ENCODE data around the gene ZNF618. TPM values are rescaled to one million over a fixed set of nuclear protein-coding genes. Genes with fewer than 3 reads are reported as not detected.

ZNF618 gene, protein sequence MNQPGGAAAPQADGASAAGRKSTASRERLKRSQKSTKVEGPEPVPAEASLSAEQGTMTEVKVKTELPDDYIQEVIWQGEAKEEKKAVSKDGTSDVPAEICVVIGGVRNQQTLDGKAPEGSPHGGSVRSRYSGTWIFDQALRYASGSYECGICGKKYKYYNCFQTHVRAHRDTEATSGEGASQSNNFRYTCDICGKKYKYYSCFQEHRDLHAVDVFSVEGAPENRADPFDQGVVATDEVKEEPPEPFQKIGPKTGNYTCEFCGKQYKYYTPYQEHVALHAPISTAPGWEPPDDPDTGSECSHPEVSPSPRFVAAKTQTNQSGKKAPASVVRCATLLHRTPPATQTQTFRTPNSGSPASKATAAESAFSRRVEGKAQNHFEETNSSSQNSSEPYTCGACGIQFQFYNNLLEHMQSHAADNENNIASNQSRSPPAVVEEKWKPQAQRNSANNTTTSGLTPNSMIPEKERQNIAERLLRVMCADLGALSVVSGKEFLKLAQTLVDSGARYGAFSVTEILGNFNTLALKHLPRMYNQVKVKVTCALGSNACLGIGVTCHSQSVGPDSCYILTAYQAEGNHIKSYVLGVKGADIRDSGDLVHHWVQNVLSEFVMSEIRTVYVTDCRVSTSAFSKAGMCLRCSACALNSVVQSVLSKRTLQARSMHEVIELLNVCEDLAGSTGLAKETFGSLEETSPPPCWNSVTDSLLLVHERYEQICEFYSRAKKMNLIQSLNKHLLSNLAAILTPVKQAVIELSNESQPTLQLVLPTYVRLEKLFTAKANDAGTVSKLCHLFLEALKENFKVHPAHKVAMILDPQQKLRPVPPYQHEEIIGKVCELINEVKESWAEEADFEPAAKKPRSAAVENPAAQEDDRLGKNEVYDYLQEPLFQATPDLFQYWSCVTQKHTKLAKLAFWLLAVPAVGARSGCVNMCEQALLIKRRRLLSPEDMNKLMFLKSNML
- 0.20 and 0.39 TPM in 2 replicates for total RNA-seq (2014; rRNA removed; shearing (Covaris generic))

DNA sequence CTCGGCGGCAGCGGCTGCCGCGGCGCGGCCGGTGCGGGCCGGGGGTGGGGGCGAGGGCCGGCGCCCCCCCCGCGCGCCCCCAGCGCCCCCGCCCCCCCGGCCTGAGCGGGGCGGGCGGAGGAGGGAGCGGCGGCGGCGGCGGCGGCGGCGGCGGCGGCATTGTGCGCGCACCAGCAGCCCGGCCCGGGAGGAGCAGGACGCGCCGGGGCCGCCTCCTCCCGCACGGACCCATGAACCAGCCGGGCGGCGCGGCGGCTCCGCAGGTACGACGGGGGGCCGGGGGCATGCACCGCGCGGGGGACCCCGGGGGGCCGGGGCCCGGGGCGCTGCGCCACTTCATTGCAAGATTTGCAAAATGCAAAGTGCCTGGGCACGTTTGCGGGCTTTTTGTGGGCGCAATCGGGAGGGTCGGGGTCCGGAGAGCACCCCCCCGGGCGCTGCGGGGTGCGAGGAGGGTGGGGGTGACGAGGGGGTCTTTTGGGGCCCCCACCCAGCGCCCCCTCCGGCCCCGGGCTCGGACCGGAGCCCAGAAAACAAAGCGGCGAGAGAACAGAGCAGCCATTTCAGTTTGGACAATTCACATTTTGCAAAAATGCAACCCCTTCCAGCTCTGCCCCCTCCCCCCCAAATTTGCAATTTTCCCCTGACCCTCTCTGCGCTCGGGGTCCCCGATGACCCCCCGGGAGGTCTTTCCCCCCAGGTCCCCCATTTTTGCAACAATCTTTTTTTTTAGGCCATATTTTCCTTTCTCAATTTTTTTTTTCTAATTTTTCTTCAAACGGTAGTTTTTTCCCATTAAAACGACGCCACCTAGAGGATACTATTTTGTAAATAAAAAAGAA lies at the start of gene ZNF618:
Gene ZNF618, plus strand, starts transcription at position 159 of the 842 bp plus-strand sequence. Its CDS starts 72 bp downstream, at position 231.
- no peak for DNase-seq (ENCODE audit: low spot score)

DNA sequence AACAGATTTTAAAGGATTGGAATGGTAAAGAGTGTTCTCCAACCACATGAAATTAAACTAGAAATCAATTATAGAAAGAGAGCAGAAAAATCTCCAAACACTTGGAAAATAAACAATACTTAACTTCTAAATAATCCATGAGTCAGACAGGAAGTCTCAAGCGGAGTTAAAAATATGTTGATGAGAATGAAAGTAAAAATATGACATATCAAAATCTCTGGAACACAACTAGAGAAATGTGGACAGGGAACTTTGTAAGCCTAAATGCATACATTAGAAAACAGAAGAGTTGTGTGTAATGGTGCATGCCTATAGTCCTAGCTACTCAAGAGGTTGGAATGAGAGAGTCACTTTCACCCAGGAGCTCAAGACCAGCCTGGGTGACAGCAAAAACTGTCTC lies 47.9 kb upstream of the ZNF618 start:
- no peak for DNase-seq (ENCODE audit: low spot score)

GRCh38 chr9:113837334-113837733 lies 38.8 kb upstream of the ZNF618 start:
- DNase-seq (ENCODE audit: low spot score), result no peak

DNA sequence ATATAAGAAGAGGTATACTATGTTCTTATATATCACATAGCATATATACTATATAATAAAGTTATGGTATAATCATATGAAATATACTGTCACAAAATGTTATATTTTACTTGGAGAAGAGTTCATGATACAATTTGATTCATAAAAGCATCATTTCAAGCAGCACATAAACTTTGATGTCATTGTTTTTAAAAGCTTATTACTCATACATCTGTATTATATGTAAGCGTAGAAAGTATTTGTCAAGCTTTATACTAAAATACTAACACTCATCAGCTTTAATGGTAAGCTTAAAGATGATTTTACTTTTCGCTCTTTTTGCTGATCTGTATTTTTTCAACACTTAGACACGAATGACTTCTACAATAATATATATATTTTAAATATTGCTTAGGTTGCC lies 34.0 kb upstream of the ZNF618 start:
- DNase-seq (ENCODE audit: low spot score), result no peak

GRCh38 chr9:113844466-113844865 lies 31.6 kb upstream of the ZNF618 start:
- no peak for DNase-seq (ENCODE audit: low spot score)

- no peak for DNase-seq (ENCODE audit: low spot score)
These were observed 24.8 kb upstream of the ZNF618 start for GRCh38 chr9:113851359-113851758.

DNA sequence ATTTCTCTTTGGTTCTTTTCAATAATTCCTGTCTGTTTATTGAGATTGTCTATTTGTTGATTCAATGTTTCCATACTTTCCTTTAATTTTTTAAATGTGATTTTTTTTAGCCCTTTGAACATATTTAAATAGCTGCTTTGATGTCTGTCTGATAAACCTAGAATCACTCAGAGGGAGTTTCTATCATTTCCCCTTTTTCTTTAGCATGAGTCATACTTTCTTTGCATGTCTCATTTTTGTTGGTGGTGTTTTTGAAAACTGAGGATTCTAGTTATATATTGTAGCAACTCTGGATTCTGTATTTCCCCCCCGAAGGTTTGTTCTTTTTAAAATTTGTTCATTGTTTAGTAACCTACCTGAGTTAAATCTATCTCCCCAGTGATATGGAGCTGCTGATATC lies 24.2 kb upstream of the ZNF618 start:
- no peak for DNase-seq (ENCODE audit: low spot score)

- peak; percentile 30 for DNase-seq (ENCODE audit: low spot score)
These were observed 22.8 kb upstream of the ZNF618 start for GRCh38 chr9:113853333-113853732.

DNA sequence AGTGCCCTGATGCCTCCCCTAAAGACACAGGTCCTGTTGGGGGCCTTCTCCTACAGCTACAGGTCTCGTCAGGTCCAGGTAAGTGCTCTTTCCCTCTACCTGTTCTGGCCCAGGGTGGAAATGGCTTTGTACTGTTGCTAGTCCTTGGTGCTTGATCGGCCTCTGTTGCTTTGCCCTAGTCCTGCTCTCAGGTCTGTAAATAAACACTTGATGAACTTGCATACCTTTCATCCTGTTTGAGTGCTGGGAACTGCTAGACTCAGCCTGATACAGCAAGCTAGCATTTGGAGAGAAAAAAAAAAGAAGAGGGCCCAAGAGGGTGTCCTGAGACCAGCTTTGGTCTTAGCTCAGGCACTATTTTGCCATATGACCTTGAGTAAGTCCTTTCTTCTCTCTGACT lies 21.8 kb upstream of the ZNF618 start:
- no peak for DNase-seq (ENCODE audit: low spot score)

DNA sequence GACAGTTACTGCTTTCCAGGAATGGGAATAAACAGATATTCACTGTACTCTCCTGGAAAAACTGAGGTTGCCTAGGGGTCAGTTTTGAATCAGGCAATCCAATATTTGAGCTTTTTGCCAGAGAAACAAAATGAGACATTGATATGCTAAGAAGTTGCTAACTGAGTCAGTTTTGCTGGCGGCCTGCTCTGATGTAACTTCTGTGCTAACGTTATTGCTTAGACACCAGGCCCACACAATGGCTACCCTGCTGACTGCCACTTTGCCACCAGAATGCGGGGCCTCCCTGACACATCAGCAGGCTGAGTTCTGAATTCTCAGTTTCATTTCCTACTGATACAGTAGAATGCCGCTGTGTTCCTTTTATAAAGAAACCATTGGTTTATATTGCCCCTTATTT lies 18.2 kb upstream of the ZNF618 start:
- DNase-seq (ENCODE audit: low spot score), result no peak

- DNase-seq (ENCODE audit: low spot score), result no peak
These were observed 17.8 kb upstream of the ZNF618 start for GRCh38 chr9:113858282-113858681.

GRCh38 chr9:113863345-113863744 lies 12.8 kb upstream of the ZNF618 start:
- no peak for DNase-seq (ENCODE audit: low spot score)

GRCh38 chr9:113868501-113868900 lies 7.6 kb upstream of the ZNF618 start:
- DNase-seq (ENCODE audit: low spot score), result no peak

DNA sequence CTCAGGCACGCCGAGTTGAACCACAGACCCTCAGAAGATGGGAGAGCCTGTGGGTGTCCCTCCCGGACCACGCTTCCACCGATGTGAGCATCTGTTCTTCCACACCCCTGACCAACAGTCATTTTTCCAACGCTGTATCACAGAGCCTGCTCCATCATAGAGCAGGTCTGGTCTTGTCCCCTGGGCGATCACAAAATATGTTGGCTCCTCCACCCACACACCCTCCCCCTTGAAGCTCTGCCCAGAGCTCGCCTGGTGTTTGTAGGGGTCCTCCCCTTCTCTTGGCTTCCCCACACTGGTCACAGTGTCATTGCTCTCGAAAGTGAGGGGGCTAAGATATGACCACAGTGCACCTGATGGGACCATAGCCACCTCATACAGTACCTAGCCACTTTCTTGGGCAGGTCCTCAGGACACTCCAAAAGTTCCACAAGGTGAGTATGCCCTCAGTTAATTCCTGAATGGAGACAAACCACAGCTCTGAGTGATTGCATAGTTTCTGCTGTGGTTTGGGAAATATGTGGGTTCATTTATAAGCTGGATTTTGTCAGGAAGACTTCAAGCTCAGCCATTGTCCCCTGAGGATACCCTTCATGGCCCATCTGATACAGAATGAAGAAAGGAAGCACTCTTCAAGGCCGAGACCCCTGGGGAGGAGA lies 3.5 kb upstream of the ZNF618 start:
- DNase-seq (ENCODE audit: low spot score), result no peak

DNA sequence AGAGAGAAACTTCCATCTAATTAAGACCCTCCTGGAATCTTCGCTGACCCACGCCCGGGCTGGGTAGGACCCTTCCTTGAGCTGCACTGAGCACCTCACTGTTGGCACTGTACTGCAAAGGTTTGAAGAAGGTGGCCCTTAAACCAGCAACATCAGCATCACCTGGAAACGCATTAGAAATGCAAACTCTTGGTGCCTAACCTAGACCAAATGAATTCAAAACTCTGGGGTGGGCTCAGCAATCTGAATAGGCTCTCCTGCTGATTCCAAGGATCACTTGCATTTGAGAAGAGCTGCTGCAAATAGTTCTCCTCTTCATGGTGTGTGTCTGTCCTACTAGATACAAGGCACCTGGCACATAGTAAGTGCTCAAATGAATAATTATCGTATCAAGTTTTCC lies 2.7 kb upstream of the ZNF618 start:
- no peak for DNase-seq (ENCODE audit: low spot score)

GRCh38 chr9:113873926-113874325 lies 2.2 kb upstream of the ZNF618 start:
- DNase-seq (ENCODE audit: low spot score), result no peak

DNA sequence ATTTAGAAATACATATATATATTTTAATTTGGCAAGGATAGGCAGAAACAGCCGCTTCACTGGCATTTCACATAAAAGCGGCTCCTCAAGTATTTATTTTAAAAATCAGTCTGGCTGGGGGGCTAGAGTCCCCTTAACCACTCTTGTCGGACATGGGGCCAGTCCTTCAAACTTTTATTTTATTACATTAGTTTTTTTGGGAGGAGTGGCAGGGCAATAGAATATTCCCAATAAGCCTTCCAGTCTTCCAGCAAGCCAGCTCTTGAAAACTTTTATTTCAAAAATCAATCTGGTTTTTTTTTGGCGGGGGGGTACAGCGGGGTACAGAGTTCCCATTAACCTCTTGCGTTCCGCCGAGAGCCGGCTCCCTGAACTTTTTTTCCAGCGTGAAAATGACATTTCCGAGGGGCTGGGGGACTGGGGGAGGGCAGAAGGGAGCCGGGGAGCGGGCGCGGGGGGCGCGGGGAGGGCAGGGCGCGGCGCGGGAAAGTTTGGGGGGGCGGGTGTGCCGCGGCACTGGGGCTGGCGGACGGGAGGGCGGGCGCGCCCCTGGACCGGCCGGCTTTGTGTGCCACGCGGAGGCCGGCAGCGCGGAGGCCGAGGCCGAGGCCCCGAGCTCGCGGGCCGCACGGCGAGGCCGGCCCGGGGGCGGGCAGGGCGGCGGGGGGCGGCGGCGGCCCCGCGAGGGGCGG lies 504 bp upstream of the ZNF618 start:
- no peak for DNase-seq (ENCODE audit: low spot score)

DNA sequence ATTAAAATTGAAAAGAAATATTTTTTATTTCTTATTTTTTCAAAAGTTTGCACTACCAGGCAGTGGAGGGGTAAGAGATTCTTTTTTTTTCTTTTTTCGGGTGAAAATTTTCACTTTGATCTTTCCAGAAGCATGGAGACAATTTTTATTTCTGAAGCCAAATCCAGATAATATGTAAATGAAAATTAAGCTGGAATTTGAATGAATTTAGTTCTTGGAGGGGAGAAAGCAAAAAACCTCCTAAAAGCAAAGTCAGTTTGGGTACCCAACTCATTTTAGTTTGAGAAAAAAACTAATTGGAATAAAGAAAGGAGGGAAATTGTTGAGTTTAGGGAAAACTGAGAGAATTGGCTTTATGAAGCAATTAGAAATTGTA lies 872 bp downstream of the ZNF618 start:
- DNase-seq (ENCODE audit: low spot score), result no peak

- DNase-seq (ENCODE audit: low spot score), result no peak
These were observed 3.2 kb downstream of the ZNF618 start for GRCh38 chr9:113879318-113879717.

DNA sequence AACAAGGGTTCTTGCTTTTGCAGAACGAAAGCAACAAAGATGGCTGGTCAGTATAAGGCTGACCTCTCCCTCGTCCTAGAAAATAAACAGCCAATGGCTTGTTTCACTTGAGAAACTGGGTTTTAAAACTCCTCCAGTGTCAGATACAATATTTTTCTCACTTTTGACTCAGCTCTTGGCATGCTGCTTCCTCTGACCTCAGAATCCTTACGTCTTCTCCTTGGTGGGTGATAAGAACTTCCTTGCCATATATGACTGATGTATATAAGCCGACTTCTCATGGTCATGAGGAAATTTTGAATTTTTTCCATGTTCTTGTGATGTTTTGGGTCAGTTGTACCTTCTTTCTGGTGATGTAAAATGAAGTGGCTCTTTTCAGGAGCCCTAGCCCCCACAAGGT lies 3.8 kb downstream of the ZNF618 start:
- DNase-seq (ENCODE audit: low spot score), result no peak

DNA sequence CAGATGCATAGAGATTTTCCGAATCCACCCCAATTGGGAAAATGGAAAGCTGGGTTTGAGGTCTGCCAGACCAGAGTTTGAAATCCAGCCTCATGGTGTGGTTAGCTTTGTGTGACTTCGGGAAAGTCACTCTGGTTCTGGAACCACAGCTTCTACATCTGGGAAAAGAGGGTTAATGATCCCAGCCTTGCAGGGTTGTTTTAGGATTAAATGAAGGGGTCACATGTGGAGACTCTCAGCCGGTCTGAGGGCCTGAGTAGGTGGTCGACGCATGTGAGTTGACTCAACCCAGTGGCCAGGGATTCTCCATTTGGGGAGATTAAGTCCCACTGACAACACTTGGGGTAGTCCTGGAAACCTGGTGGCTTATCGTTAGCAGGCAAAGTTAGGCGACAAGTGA lies 6.1 kb downstream of the ZNF618 start:
- no peak for DNase-seq (ENCODE audit: low spot score)

Data from HT-29 (cell line).